GM12892 (cell line): Measurements from ENCODE around the gene ZNF683. TPM values are rescaled to one million over a fixed set of nuclear protein-coding genes. Genes with fewer than 3 reads are reported as not detected.
"Not testable (repeated sequence)": the region's sequence is repeated elsewhere in the genome, so short reads cannot be mapped to it uniquely, and the experiment has no call there.

Source experiments
- DNase-seq: peaks from one replicate; pipeline ENCODE4 v3.0.0; 2011; ENCODE audit not compliant: insufficient read length
- FAIRE-seq: peaks from 2 replicates; lab custom pipeline; 2011; peaks lifted over from hg19 to GRCh38; lab: Jason Lieb, UNC
- POLR2A ChIP-seq: IDR thresholded peaks from 2 replicates; pipeline ENCODE4 v1.6.1; 2011; ENCODE audit warnings: low read depth, low read length, control low read depth
- POLR2AphosphoS5 ChIP-seq: IDR thresholded peaks from 2 replicates; pipeline ENCODE4 v1.6.1; 2011; ENCODE audit warnings: low read depth, low read length, control low read depth
- TAF1 ChIP-seq: IDR thresholded peaks from 2 replicates; pipeline ENCODE4 v1.6.1; 2011; ENCODE audit warnings: low read depth, mild to moderate bottlenecking, control low read depth, low read length, borderline replicate concordance
- polyA plus RNA-seq: library from polyadenylated mRNA; unstranded; fragments of >200 nt; gene quantifications from one replicate; pipeline ENCODE4 v1.2.1, GENCODE V29; 2012; ENCODE audit warnings: missing spikeins, inconsistent platforms; ENCODE audit not compliant: missing spikeins

The ZNF683 gene
- polyA plus RNA-seq = not detected

DNA sequence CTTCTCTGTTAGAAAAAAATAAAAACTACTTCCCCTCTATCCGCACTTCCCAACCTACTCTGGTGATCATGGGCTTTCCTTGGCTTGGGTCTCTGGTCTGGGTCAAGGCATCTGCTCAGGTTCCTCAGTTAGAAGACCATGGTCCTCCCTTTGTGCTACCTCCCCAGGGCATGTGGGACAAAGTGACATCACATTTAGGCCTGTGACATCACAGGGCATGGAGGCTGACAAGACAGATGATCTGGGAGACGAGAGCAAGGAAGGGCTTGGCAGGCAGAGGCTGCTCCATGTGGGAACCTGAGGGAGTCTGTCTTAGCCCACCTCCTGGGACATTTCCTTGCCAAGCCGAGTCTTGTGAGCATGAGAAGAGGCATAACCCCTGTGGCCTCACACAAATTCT lies at the start of gene ZNF683:
TSS of gene ZNF683 (minus strand) at position 140 of the 400 bp plus-strand sequence. CDS start 4,179 bp downstream, outside the sequence.
- peak; percentile 21 for FAIRE-seq

DNA sequence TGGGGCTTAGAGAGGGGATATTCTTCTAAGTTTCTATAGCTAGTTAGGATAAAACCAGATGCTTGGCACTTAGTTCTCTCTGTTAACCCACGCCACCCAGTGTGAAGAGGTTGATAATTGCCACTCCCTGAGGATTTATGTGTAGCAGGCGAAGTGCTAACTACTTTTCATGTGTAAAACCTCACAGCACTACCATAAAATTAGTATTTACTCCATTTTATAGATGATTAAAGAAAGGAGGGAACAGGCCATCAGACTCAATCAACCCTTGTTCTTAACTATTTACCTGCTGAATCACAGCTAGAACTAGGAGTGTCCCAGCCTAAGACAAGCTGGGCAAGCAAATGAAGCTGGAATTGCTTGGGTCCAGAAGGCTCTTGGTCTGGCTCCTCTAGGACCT lies 46.9 kb upstream of the ZNF683 start:
- no peak for FAIRE-seq
- TF ChIP-seq POLR2A (no peak), POLR2AphosphoS5 (no peak), TAF1 (no peak)
- no peak for DNase-seq

More for the DNA sequence above, at the start of gene ZNF683:
- DNase-seq = not testable (repeated sequence)

DNA sequence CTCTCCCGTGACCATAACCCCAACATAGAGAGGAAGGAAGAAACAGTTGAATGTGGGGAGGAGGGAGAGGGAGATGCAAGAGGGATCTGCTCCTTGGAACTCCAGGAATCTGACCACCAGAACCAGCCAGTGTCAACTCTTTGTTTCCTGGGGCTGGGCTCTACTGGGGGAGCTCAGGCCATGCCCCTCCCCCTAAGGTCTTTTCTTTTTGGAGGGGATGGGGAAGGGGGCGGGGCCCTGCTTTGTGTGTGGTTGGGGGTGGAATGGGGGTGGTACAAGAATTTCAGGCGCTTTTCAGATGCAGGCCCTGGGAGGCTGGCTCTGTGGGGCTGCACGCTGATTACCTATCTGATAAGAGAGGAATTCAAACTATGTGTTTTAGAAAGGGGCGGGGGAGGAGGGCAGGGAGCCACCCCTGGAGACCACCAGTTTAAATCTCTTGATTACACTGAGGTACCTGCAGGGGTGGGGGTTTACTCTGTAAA lies 46.4 kb upstream of the ZNF683 start:
- FAIRE-seq = no peak
- DNase-seq = no peak
- TF ChIP-seq POLR2AphosphoS5 = no peak
- no peak for TF ChIP-seq POLR2A
- no peak for TF ChIP-seq TAF1

DNA sequence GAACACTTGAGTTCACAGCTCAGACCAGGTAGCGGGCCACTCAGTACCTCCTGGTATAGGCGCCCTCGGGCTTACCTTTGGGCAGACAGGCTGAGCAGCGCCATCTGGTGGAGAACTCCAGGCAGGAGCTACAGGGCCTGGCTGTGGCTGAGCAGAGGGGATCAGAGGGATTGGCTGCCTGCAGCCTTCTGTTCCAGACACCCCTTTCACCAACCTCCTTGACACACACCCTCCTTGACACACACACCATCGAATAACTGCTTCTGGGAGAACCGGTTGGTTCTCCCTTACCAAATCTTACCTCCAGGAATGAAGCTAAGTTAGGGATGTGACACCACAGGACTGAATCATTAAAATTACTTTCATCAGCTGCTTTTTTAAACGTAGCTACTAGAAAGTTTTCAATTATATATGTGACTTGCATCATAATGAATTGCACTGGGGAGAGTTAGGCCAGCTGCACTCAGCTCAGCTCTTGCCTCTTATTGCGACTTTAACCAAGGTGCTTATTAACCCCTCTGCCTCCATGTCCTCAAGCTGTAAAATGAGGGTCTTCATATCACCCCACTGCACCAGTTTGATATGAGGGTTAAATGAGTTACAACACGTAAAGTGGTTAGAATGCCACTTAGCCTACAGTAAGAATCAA lies 44.7 kb upstream of the ZNF683 start:
- TF ChIP-seq POLR2AphosphoS5 (no peak), TAF1 (no peak), POLR2A (no peak)
- FAIRE-seq = peak; percentile 92
- peak; percentile 71 for DNase-seq

DNA sequence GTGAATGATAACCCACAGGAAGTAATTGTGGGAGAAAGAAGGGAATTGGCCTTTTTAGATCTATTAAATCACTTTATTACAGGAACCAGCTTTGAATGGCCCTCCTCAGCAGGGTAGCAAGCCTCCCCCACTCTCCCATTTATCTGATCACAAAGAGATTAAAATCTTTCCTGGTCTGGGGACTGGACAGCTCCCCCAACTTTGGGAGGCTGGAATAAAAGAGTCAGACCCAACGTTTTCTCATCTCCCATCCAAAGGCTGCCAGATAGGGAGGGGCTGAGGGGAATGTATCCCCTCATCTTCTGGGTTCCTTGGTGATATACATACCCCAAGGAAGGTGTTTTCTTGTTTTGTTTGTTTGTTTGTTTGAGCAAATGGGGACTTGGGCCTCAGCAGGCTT lies 40.5 kb upstream of the ZNF683 start:
- FAIRE-seq = no peak
- DNase-seq = no peak
- TF ChIP-seq TAF1 = no peak
- TF ChIP-seq POLR2AphosphoS5 = no peak
- TF ChIP-seq POLR2A = no peak

DNA sequence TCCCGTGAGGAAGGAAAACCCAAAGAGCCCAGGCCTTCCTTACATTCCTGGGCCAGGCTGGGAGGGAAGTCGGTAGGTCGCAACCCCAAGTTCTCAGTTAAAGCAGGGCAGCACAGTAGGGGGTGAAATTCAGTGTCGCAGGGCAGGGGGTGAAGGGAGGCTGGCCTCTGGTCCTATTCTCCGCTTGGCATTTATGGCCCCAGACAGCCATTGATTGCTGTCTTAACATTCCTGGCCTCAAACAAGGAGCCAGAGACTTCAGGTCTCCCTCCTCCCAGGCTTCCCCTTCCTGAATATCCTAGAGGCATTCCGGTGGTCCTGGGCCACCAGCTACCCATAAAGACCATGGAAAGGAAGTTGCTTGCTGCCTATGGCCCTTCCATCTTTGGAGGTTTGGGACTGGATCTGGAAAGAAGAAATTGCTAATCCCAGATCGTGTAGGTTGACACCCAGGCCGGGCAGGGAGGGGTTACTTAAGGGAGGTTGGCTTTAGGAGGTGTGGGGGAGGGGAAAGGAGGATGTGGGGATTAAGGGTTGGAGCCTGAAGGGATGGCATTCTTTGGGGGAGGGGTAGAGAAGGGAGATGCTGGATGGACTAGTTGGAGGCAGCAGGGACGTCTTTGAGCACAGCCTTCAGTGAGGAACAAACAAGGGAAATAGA lies 39.8 kb upstream of the ZNF683 start:
- no peak for TF ChIP-seq POLR2A
- no peak for TF ChIP-seq POLR2AphosphoS5
- TF ChIP-seq TAF1 = no peak
- no peak for FAIRE-seq
- DNase-seq = no peak

DNA sequence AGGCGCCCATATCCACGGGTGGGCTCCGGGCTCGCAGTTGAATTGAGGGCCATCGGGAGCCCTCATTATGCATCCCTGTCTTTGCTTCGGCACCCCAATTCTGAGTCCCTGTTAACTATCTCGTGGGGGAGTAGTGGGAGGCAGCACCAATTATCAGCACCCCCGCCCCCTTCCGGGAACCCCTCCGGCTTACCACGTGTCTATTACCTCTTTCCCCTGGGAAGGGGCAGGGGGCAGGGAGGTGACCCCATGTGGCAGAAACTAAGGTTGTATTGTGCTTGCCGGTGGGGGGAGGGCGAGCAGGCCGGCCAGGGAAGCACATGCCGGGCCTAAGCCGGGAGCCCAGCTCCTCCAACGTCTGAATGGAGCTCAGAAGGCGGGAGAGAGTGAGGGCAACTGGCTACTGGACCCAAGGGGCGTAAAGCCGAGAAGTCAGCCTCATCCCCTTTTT lies 39.1 kb upstream of the ZNF683 start:
- TF ChIP-seq TAF1 (no peak), POLR2A (no peak)
- DNase-seq (no peak), FAIRE-seq (no peak)

DNA sequence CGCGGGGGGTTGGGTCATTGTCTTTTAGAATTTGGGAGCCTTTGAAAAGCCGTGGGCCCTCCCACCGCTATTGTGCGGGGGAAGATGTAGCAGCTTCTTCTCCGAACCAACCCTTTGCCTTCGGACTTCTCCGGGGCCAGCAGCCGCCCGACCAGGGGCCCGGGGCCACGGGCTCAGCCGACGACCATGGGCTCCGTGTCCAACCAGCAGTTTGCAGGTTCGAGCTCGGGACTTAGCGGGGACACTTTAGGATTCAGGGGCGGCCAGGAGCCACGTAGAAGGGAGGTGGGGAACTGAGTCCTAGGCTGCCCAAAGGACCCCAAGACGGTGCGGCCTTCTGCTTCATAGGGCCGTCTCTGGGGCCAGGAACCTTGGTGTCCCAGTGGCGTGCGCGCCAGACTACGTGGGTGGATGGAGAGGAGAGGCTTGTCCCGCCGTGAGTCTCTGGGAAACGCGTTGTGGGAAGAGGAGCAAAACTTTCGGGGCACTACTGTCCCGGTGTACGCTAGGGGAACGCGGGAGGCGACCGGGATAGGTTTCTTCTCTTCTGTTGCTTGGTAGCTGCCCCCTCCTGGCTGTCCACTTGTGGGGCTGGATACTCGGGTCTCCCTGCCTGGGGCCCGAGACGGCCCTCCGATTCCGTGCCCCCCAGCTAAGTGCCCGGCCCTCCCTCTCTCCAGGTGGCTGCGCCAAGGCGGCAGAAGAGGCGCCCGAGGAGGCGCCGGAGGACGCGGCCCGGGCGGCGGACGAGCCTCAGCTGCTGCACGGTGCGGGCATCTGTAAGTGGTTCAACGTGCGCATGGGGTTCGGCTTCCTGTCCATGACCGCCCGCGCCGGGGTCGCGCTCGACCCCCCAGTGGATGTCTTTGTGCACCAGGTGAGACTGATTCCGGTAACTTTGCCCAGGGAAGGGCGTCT lies 38.4 kb upstream of the ZNF683 start, which contains the start of gene LIN28A:
TSS of gene LIN28A (plus strand) at position 112 of the 918 bp plus-strand sequence. CDS start at position 187, 75 bp downstream.
- FAIRE-seq (no peak), DNase-seq (no peak)
- TF ChIP-seq POLR2A (no peak), POLR2AphosphoS5 (no peak), TAF1 (no peak)

DNA sequence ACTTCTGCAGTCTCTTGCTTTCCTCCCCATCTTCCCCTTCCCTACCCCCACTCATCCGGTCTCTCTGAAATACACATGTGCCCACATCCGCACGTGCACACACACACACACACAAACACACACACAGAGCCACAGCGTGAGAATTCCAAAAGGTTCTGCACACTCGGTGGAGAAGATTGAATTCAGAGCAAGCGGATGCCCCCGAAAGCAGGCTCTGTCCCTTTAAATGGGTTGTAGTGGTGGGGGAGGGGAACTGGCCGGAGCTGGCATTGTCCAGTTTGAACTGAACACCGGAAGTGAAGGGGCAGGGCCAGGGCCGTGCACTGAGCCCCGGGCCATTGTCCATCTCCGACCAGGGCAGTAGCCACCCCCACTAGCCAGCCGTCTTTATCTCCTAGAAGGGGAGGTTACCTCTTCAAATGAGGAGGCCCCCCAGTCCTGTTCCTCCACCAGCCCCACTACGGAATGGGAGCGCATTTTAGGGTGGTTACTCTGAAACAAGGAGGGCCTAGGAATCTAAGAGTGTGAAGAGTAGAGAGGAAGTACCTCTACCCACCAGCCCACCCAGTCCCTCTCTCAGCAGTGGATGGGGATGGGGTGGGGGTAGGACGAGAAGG lies 36.7 kb upstream of the ZNF683 start:
- TF ChIP-seq POLR2A = no peak
- FAIRE-seq (no peak), DNase-seq (no peak)

DNA sequence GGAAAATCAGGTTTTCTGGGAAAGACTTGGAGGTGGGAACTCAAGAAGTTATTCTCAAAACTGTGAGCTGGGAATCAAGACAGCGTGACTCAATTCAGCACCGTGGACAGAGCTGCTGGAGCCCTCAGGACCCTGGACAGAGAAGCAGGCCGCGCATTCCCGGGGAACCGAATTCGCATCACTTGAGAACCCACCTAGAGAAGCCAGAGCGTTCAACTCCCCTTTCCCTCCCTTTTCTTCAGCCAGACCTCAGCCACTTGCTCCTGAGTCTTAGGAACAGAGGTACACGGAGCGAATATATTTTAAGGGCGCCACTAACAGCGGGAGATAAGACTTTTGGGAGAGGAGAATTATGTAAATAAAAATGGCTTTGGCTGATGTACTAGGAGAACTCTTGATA lies 36.1 kb upstream of the ZNF683 start:
- no peak for FAIRE-seq
- DNase-seq = no peak
- TF ChIP-seq TAF1 (no peak), POLR2AphosphoS5 (no peak), POLR2A (no peak)

DNA sequence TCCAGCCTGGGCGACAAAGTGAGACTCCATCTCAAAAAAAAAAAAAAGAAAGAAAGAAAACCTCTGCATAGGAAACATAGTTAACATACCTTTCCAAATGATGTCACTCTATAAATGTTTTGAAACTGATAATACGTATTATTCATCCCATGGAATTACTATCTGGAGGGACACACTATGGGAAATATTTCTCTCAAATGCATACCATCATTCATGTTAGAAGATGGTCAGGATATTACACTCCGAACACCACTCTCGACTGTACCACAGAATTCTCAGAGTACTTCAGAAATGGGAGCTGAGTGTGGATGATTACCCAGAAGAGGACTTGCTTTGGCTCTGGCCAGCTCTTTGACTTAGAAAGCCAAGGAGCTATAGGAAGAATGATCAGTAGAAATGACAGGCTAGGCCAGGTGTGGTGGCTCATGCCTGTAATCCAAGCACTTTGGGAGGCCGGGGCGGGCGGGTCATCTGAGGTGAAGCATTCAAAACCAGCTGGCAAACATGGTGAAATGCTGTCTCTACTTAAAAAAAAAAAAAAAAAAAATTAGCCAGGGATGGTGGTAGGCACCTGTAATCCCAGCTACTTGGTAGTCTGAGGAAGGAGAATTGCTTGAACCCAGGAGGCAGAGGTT lies 32.8 kb upstream of the ZNF683 start:
- TF ChIP-seq POLR2A = no peak
- no peak for TF ChIP-seq POLR2AphosphoS5
- no peak for TF ChIP-seq TAF1
- FAIRE-seq = no peak
- DNase-seq = no peak
